Tibial nerve (tissue), 3 donors: ENCODE results near the gene MIPEP.

ENCODE experiments used
- POLR2A ChIP-seq, 2 donors: fragments of 450-650 bp; IDR thresholded peaks; one replicate each; pipeline ENCODE4 v1.6.1; 2017; ENCODE audit warnings: antibody characterized with exemption in 2 of 2, mild to moderate bottlenecking in 2 of 2, moderate library complexity in 2 of 2
- TF ChIP-seq, protein P1 (sequence below), 5 experiments: fragments of 200-600 bp in 3 of 5; fragments of 450-650 bp in 2 of 5; sonication (generic) in 3 of 5; IDR thresholded peaks; one replicate each; pipeline ENCODE4 v1.5.1; 2016 to 2019; ENCODE audit warnings: antibody characterized with exemption in 5 of 5, mild to moderate bottlenecking in 3 of 5, moderate library complexity in 2 of 5

DNA sequence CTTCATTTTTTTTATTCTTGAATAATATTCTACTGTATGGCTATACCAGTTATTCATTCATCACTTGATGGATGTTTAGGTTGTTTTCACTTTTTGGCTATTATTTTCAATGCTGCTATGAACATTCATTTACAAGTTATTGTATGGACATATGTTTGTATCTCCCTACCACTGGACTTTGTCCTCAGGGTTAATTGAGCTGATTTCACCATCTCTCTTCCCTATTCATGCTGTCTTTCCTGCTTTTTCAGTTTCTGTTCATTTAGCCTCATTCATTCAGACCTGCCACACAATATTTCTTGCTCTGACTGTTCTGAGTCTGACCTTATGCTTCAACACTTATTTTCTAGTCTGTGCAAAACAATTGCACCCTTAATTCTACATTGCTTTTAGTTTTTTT lies 20.4 kb upstream of the MIPEP start:
- no peak for TF ChIP-seq POLR2A (IDR thresholded peaks at IDR 0.05)
- TF ChIP-seq, protein P1, sequence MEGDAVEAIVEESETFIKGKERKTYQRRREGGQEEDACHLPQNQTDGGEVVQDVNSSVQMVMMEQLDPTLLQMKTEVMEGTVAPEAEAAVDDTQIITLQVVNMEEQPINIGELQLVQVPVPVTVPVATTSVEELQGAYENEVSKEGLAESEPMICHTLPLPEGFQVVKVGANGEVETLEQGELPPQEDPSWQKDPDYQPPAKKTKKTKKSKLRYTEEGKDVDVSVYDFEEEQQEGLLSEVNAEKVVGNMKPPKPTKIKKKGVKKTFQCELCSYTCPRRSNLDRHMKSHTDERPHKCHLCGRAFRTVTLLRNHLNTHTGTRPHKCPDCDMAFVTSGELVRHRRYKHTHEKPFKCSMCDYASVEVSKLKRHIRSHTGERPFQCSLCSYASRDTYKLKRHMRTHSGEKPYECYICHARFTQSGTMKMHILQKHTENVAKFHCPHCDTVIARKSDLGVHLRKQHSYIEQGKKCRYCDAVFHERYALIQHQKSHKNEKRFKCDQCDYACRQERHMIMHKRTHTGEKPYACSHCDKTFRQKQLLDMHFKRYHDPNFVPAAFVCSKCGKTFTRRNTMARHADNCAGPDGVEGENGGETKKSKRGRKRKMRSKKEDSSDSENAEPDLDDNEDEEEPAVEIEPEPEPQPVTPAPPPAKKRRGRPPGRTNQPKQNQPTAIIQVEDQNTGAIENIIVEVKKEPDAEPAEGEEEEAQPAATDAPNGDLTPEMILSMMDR (IDR thresholded peaks at IDR 0.05), result no peak
